CD4-positive, alpha-beta T cell (primary cell): ENCODE data around the gene SREK1IP1. TPM values are rescaled to one million over a fixed set of nuclear protein-coding genes. Genes with fewer than 3 reads are reported as not detected.

Source experiments
- ATAC-seq: fragments of 200-7000 bp; cut with Tn5 transposase; one replicate; pipeline ENCODE4 v1.10.0; 2022; ENCODE audit warnings: mild to moderate bottlenecking; ENCODE audit not compliant: poor library complexity
- CTCF ChIA-PET: fragments of 350-600 bp; sonication (Branson Sonifier 250); formaldehyde crosslinking; loops from one replicate; lab custom pipeline; 2021; ENCODE audit warnings: antibody characterized with exemption, inconsistent platforms; lab: Charles Lee
- POLR2A ChIA-PET: fragments of 350-600 bp; sonication (Branson Sonifier 250); formaldehyde crosslinking; loops from one replicate; lab custom pipeline; 2021; ENCODE audit warnings: antibody characterized with exemption, inconsistent platforms; lab: Charles Lee
- DNase-seq, 14 experiments: peaks; one replicate each; pipeline ENCODE4 v3.0.0-alpha.2; 2013 to 2020; ENCODE audit warnings: mixed read lengths in 2 of 14
- H3K27ac ChIP-seq, 2 donors: one replicate each; pipeline versions ENCODE4 v1.5.1 to v1.7.0; 2013; ENCODE audit warnings: low read length in 2 of 2, low read depth in 1 of 2, mild to moderate bottlenecking in 1 of 2
- H3K27me3 ChIP-seq, 2 experiments: 1 replicate in 1 of 2; 2 replicates in 1 of 2; pipeline versions ENCODE4 v1.6.1 to v1.7.0; 2013; ENCODE audit warnings: low read length in 2 of 2, control low read depth in 1 of 2, mild to moderate bottlenecking in 1 of 2, moderate library complexity in 1 of 2; ENCODE audit not compliant: insufficient read depth in 2 of 2, control insufficient read depth in 1 of 2
- H3K36me3 ChIP-seq: one replicate; pipeline ENCODE4 v1.6.1; 2013; ENCODE audit warnings: low read length, control low read depth; ENCODE audit not compliant: insufficient read depth
- H3K4me1 ChIP-seq: one replicate; pipeline ENCODE4 v1.6.1; 2013; ENCODE audit warnings: low read length, control low read depth; ENCODE audit not compliant: insufficient read depth
- H3K4me3 ChIP-seq: one replicate; pipeline ENCODE4 v1.5.1; 2013; ENCODE audit warnings: mild to moderate bottlenecking, low read length, moderate library complexity
- H3K9me3 ChIP-seq, 2 experiments: 1 replicate in 1 of 2; 2 replicates in 1 of 2; pipeline versions ENCODE4 v1.6.1 to v1.7.0; 2013; ENCODE audit warnings: low read length in 2 of 2, mild to moderate bottlenecking in 2 of 2, control low read depth in 1 of 2, moderate library complexity in 1 of 2; ENCODE audit not compliant: control insufficient read depth in 1 of 2, insufficient read depth in 1 of 2
- H3K27ac Mint-ChIP-seq: one replicate; pipeline ENCODE4 v1.8.0; 2020; ENCODE audit warnings: mixed read lengths
- H3K27me3 Mint-ChIP-seq: one replicate; pipeline ENCODE4 v1.8.0; 2021; ENCODE audit warnings: mixed read lengths
- H3K36me3 Mint-ChIP-seq: one replicate; pipeline ENCODE4 v1.8.0; 2021; ENCODE audit warnings: low read depth, mixed read lengths
- H3K4me1 Mint-ChIP-seq: one replicate; pipeline ENCODE4 v1.8.0; 2021; ENCODE audit warnings: low read depth, mixed read lengths
- H3K4me3 Mint-ChIP-seq: one replicate; pipeline ENCODE4 v1.8.0; 2020; ENCODE audit warnings: mild to moderate bottlenecking, mixed read lengths
- H3K9me3 Mint-ChIP-seq: one replicate; pipeline ENCODE4 v1.8.0; 2020; ENCODE audit warnings: mixed read lengths
- intact Hi-C, 2 experiments: fragments of 100-400 bp; cut with DNase I in 1 of 2; cut with micrococcal nuclease in 1 of 2; formaldehyde crosslinking; loops; one replicate each; pipeline versions ENCODE4 v1.15.1 to v1.9.0; 2023 to 2025; cut with DNase I, micrococcal nuclease
- total RNA-seq, 174 experiments: library from RNA in 2 of 174; stranded (reverse) in 2 of 174; gene quantifications; one replicate each; pipeline ENCODE4 v1.2.3 and lab custom pipeline; 2021 to 2026
- TF ChIP-seq, protein P1 (sequence below): fragments of 200-600 bp; IDR thresholded peaks from one replicate; pipeline ENCODE4 v1.8.0; 2022; ENCODE audit warnings: antibody characterized with exemption, mild to moderate bottlenecking

Gene SREK1IP1
- total RNA-seq, 2 experiments from 2014 or later: 18.4 to 21.4 TPM

DNA sequence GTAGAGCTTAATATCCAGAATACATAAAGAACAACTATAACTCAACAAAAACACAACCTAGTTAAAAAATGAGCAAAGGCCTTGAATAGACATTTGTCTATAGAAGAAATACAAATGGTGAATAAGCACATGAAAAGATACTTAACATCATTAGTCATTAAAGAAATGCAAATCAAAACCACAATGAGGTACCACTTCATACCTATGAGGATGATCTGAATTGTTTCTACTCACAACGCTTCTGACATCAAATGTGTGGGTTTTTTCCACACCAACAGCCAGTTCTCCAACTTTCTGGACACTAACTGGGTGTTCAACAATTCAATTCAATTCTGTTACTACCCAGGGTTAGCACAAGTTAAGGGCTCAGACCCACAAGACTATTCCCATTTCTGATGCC lies 22.0 kb downstream of the SREK1IP1 start:
- POLR2A ChIA-PET: interaction anchor here (0.9 kb wide), 1 partner anchor 21 kb away, joined by 3 read pairs; no protein-coding TSS in a partner anchor

DNA sequence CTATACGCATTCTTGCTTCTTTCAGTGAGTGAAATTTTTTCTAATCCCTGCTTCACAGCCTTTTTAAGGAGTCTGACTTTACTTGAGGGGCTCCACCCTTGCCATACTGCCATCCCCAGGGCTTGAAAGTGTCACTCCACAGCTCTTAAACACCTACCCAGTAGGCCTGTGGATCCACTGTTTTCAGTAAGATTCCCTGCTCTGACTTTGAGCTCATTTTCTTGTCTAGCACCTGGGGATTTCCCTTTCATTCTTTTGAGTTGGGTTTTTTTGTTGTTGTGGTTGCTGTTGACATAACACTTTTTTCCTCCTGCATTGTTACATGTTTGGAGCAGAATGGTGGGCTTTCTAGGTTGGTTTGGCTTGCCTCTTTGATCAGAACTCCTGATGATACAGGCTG lies 23.6 kb downstream of the SREK1IP1 start:
- Mint-ChIP-seq H3K4me3 (no peak overlapping the region), H3K27me3 (no peaks in the 10 kb centered on the region), H3K27ac (no peak overlapping the region), H3K36me3 (peaks cover 46% of the 10 kb centered on the region), H3K9me3 (no peaks in the 10 kb centered on the region), H3K4me1 (peaks cover 13% of the 10 kb centered on the region)
- H3K9me3 ChIP-seq: no peaks in the 10 kb centered on the region
- H3K36me3 ChIP-seq: peaks cover 7% of the 10 kb centered on the region
- ChIA-PET POLR2A (no interaction called here), CTCF (no interaction called here)
- TF ChIP-seq, protein P1, sequence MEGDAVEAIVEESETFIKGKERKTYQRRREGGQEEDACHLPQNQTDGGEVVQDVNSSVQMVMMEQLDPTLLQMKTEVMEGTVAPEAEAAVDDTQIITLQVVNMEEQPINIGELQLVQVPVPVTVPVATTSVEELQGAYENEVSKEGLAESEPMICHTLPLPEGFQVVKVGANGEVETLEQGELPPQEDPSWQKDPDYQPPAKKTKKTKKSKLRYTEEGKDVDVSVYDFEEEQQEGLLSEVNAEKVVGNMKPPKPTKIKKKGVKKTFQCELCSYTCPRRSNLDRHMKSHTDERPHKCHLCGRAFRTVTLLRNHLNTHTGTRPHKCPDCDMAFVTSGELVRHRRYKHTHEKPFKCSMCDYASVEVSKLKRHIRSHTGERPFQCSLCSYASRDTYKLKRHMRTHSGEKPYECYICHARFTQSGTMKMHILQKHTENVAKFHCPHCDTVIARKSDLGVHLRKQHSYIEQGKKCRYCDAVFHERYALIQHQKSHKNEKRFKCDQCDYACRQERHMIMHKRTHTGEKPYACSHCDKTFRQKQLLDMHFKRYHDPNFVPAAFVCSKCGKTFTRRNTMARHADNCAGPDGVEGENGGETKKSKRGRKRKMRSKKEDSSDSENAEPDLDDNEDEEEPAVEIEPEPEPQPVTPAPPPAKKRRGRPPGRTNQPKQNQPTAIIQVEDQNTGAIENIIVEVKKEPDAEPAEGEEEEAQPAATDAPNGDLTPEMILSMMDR: no peak
- ATAC-seq: no peak
- intact Hi-C loops: no loop called here
- no peaks in the 10 kb centered on the region for H3K27me3 ChIP-seq
- H3K4me3 ChIP-seq: no peak overlapping the region
- no peak for DNase-seq
- no peak overlapping the region for H3K27ac ChIP-seq
- H3K4me1 ChIP-seq: no peaks in the 10 kb centered on the region

More for the DNA sequence above, 22.0 kb downstream of the SREK1IP1 start:
- no peak overlapping the region for H3K27ac Mint-ChIP-seq
- intact Hi-C loops: no loop called here
- DNase-seq (no peak), ATAC-seq (no peak)
- no peaks in the 10 kb centered on the region for H3K4me1 ChIP-seq
- no peaks in the 10 kb centered on the region for H3K27me3 Mint-ChIP-seq
- no peaks in the 10 kb centered on the region for H3K27me3 ChIP-seq
- H3K4me3 ChIP-seq: no peak overlapping the region
- H3K9me3 ChIP-seq: no peaks in the 10 kb centered on the region
- H3K4me3 Mint-ChIP-seq: no peak overlapping the region
- CTCF ChIA-PET: no interaction called here
- peaks cover 13% of the 10 kb centered on the region for H3K4me1 Mint-ChIP-seq
- H3K36me3 Mint-ChIP-seq: peaks cover 44% of the 10 kb centered on the region
- no peak overlapping the region for H3K27ac ChIP-seq
- no peaks in the 10 kb centered on the region for H3K36me3 ChIP-seq
- TF ChIP-seq, protein P1: no peak
- no peaks in the 10 kb centered on the region for H3K9me3 Mint-ChIP-seq

DNA sequence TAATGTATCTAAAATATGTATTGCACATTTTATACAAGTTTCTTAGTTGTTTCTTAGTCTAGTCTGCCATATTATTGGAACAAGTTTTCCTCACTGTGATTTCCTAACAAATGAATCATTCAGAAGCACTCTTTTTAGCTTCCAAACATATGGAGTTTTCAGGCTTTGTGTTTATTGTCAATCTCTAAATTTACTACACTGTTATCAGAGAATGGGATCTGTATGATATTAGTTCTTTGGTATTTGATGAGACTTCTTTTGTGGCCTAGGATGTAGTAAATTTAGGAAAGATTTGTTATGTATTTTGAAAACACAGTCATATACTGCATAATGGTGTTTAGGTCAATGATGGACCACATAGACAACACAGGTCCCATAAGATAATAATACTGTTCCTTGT lies 25.7 kb downstream of the SREK1IP1 start:
- Histone ChIP-seq H3K4me3 (no peak overlapping the region), H3K9me3 (no peaks in the 10 kb centered on the region), H3K4me1 (no peaks in the 10 kb centered on the region), H3K27ac (no peak overlapping the region), H3K27me3 (no peaks in the 10 kb centered on the region), H3K36me3 (peaks cover 26% of the 10 kb centered on the region)
- Mint-ChIP-seq H3K27ac (no peak overlapping the region), H3K36me3 (peaks cover 55% of the 10 kb centered on the region), H3K4me3 (no peak overlapping the region), H3K9me3 (no peaks in the 10 kb centered on the region), H3K27me3 (no peaks in the 10 kb centered on the region), H3K4me1 (peaks cover 17% of the 10 kb centered on the region)
- ChIA-PET POLR2A (no interaction called here), CTCF (interaction anchor here (0.6 kb wide), 1 partner anchor 743 kb away, joined by 3 read pairs; no protein-coding TSS in a partner anchor)
- TF ChIP-seq, protein P1: no peak
- DNase-seq (no peak), ATAC-seq (no peak)
- intact Hi-C loops: no loop called here
